CD4-positive, alpha-beta T cell treated with Interleukin-10 for 1 hour (primary cell): ENCODE measurements around the gene RXFP3.
"Not testable (repeated sequence)": the region's sequence is repeated elsewhere in the genome, so short reads cannot be mapped to it uniquely, and the experiment has no call there.

Source experiments
- DNase-seq: peaks from one replicate; pipeline ENCODE4 v3.0.0-alpha.2; 2020

RXFP3 gene, protein sequence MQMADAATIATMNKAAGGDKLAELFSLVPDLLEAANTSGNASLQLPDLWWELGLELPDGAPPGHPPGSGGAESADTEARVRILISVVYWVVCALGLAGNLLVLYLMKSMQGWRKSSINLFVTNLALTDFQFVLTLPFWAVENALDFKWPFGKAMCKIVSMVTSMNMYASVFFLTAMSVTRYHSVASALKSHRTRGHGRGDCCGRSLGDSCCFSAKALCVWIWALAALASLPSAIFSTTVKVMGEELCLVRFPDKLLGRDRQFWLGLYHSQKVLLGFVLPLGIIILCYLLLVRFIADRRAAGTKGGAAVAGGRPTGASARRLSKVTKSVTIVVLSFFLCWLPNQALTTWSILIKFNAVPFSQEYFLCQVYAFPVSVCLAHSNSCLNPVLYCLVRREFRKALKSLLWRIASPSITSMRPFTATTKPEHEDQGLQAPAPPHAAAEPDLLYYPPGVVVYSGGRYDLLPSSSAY

DNA sequence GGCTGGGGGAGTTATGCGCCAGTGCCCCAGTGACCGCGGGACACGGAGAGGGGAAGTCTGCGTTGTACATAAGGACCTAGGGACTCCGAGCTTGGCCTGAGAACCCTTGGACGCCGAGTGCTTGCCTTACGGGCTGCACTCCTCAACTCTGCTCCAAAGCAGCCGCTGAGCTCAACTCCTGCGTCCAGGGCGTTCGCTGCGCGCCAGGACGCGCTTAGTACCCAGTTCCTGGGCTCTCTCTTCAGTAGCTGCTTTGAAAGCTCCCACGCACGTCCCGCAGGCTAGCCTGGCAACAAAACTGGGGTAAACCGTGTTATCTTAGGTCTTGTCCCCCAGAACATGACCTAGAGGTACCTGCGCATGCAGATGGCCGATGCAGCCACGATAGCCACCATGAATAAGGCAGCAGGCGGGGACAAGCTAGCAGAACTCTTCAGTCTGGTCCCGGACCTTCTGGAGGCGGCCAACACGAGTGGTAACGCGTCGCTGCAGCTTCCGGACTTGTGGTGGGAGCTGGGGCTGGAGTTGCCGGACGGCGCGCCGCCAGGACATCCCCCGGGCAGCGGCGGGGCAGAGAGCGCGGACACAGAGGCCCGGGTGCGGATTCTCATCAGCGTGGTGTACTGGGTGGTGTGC is at the start of gene RXFP3:
Gene RXFP3 (plus strand): TSS at position 6 of the 636 bp plus-strand sequence. CDS start 355 bp downstream, at position 361.
- DNase-seq = no peak

DNA sequence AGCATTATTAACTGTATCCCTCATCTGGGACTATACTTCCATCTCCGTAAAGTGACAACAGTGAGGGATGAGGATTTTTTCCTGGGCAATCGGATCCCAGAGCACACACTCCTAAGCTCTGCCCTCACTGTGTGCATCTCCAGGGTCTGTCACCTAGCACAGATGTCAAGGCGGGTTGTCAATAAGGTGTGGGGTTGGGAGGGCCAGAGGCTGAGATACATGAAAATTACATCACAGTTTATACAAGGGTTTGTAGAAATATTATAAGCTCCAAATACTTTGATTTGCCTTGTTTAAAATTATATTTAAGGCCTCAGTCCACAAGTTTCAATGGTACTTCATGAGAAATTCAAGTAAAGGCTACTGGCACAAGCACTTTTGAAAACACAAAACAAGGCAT is 48.9 kb upstream of the RXFP3 start:
- DNase-seq = no peak

DNA sequence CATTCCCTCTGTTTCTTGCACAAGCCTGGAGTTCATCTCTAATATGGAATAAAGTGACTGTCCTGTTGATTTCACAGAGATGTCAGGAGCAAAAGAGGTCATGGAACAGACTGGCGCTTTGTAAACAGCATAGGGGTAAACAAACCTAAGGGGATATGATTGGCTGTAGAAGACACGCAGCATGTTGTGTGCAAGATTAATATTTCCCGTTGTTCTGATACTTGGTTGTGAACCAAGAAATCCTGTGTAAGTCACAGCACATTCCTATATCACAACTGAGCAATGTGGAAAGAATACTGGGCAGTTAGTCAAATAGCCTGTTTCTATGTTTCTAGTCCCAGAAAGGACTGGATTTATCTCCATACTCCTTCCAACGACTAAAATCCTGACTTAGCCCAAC is 47.6 kb upstream of the RXFP3 start:
- DNase-seq = no peak

DNA sequence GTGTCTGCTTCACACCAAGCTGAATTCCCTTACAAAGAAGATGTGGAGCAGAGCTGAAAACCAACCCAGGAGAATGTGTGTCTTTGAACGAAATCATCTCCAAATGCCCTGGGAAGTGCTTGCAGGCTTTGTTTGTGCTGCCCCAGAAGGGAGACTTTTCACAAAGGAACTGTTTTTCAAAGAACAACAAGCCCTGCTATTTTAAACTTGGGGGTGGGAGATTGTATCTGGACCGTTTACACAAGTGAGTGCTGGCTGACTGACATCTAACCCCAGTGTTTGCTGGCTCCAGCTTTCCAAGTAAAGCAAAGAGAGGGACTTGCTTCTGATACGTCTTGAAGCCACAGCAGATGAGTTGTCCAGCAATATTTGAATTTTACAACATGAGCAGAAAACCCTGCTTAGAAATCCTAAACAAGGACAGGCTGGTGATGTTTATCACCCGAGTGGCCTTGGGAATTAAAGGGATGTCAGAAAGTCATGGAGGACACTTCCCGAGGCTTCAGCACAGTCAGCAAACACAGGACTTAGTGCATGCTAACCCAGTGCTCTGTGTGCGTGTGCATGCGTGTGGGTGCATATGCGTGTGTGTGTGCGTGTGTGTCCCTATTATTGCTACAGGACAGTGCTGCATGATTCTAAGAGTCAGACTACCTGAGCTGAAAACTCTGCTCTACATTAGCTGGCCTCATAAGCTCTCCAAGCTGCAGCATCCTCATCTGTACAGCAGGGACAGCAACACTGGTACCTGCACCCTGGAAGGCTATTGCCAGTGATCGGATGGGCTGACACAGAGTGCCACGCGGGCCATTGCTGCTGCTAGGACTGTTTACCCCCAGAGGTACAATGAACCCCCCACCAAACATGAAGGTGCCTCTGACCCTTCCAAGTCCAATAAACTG is 45.8 kb upstream of the RXFP3 start:
- no peak for DNase-seq

DNA sequence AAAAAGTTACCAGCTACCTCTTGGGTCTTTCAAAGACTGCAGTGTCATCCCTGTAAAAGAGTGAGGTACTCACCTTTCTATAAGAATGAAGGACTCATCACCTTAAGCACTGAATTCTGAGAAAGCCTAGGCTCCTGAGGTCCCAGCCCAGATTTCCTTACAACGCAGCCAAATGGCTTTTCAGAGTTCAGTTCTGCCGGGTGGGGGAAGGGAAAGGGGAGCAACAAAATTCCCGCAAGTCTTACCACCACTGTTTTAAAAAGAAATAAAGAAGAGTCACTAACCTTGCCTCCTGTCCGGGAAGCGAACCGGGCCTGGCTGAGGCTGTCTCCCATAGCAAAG is 44.8 kb upstream of the RXFP3 start:
- no peak for DNase-seq

DNA sequence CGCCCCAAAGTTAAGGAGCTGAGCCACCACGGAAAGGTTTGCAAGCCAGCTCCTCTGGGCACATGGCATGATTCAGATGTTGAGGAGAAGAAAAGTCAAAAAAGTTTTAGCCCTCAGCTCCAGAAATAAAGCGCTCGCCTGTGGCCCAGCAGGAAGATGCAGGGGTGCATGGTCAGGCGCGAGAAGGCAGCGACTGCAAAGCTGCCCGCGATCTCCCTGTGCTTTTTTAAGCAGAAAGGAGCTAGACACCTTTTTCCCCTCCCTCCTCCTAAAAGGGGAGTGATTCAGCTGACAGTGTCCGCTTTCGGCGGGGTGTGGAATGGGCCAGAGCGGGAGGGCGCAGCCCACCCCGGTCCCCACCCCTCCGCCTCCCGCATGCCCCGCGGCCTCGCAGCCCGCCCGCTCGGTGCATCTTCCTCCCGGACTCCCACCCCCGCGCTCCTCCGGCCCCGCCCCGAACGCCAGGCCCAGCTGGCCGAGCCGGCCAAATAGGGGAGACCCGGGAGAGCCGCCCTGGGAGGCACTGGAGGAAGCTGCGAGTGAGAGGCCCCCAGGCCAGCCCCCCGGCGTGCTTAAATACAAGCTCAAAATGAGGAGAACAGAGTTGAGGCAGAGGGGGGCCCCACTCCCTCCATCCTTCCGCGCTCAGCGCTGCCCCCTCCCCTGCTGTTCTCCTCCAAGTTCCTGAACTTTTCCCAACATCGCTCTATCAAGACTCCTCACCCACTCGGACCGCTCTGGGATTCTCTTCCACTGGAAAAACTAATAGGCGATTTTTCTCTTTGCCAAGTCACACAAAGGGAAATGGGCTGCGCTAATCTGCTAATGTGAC is 44.2 kb upstream of the RXFP3 start, which contains the start of gene ADAMTS12:
Gene ADAMTS12 (minus strand): TSS at position 203 of the 832 bp plus-strand sequence. CDS start 134 bp downstream, at position 69.
- DNase-seq = no peak

DNA sequence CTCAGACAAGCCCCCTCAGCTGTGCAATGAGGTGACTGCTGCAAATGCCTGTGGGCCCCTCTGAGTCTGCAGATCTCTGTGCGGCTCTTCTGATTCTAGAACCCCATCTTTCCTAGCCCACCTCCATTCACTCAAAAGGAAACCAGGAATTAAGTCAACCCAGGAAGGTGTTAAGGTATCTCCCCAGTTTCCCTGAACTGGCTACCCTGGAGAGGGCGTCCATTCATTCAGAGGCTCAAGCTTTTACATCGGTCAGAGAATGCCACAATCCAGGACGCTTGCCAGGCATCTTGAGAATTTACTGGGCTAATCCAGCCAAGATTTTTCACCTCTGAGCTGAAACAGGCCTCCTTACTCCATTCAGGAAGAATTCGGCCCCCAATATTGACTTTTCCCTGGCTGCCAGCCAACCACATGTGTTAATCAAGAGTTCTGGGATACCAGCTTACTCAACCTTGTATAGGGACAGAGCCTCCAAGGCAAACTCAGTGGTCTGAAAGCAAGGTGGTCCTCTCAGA is 43.5 kb upstream of the RXFP3 start:
- DNase-seq = no peak

DNA sequence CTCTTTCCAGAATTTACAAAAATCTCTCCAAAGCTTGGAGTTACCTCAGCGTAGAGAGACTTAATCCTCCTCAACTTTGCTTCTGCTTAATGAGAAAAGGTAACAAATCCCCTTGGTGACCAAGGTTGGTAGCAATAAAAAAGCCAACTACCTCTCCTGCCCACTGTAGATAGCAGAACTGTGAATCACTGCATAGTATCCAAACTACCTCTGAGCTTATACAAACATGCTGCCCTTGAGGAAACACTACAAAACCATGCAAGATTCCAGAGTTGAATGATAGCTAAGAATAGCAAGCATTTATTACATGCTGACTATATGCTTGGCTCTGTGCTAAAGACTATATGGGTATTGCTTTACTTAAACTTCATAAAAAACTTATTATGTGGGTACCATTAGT is 41.6 kb upstream of the RXFP3 start:
- no peak for DNase-seq

DNA sequence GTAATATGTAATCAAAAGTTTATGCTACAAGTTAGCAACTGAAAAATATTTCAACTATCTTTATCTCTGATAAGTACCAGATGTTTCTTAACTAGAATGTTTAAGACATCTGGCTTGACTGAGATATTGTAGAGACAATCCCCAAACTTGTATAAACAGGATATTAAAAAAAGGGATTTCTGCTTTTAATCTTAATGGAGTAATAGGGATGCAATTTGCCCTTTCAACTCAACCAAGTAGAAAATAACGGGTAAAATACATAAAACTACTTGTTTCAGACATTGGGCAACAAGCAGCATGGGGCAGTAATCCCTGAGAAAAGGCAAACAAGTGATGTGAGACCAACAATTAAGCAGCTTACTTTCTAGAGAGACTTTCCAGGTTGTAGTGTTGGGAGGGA is 35.0 kb upstream of the RXFP3 start:
- no peak for DNase-seq

DNA sequence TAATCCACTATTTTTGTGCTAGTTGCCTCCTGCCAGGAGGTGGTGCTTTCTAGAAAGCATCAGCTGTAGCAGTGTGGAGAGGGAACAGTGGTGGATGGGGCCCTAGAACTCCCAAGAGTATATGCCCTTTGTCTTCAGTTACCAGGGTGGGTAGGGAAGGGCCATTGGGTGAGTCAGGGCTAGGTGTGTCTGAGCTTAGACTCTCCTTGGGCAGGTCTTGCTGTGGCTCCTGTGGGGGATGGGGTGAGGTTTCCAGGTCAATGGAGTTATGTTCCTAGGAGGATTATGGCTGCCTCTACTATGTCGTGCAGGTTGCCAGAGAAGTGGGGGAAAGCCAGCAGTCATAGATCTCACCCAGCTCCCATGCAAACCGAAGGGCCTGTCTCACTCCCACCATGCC is 33.1 kb upstream of the RXFP3 start:
- no peak for DNase-seq

DNA sequence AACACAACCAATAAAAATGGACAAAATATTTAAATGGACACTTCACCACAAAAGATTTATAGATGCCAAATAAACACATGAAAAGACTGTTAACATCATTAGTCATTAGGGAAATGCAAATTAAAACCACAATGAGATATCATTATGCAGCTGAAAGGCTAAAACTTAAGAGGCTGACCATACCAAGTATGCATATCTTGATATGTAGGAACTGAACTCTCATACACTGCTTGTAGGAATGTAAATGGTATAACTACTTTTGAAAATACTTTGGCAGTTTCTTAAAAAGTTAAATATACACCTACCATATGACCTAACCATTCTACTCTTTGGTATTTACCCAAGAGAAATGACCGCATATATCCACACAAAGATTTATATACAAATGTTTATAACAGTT is 30.8 kb upstream of the RXFP3 start:
- no peak for DNase-seq

DNA sequence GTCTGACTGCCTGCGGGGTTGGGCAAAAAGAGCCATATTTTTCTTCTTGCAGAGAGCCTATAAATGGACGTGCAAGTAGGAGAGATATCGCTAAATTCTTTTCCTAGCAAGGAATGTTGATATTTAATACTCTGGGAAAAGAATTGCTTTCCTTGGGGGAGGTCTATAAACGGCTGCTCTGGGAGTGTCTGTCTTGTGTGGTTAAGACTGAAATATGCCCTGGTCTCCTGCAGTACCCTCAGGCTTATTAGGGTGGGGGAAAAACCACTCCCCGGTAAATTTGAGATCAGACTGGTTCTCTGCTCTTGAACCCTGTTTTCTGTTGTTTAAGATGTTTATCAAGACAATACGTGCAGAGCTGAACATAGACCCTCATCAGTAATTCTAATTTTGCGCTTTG is 29.9 kb upstream of the RXFP3 start:
- not testable (repeated sequence) for DNase-seq

DNA sequence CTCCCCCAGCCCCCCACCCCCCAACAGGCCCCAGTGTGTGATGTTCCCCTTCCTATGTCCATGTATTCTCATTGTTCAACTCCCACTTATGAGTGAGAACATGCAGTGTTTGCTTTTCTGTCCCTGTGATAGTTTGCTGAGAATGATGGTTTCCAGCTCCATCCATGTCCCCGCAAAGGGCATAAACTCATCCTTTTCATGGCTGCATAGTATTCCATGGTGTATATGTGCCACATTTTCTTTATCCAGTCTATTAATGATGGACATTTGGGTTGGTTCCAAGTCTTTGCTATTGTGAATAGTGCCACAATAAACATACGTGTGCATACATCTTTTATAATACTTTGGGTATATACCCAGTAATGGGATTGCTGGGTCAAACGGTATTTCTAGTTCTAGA is 21.3 kb upstream of the RXFP3 start:
- not testable (repeated sequence) for DNase-seq

DNA sequence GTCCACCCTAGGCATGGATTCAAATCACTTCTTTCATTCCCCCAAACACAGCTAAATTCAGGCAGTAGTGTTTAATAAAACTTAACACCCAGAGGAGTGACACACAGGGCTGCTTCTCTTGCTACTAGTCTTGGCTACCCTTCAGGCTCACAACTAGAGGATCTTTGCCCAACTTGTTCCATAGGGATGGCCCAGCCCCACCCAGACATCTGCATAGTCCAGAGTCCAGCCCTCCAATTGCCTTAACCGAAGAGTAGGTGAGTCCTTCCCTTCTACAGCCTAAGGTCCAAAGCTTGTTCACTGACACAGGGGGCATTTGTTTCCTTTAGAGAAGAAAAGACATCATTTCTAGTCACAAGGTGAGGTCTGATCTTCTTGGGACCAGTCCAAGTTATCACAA is 15.2 kb upstream of the RXFP3 start:
- no peak for DNase-seq

DNA sequence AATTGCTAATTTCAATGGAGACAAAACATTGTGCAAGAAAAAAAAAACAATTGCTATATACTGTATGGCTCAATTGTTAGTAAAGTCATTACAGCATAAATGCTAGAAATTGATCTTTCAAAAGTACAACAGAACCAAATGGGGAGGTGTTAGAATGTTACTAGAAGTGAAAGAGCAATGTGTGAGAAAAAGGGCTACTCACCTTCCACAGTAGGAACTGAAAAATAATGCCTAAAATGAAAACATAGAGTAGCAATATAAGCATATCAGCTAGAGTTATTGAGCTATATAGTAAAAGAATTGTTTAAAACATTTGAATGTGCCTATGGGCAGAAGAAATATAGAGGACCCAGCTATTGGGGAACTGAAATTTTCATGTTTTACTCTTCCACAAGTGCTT is 10.9 kb upstream of the RXFP3 start:
- no peak for DNase-seq

DNA sequence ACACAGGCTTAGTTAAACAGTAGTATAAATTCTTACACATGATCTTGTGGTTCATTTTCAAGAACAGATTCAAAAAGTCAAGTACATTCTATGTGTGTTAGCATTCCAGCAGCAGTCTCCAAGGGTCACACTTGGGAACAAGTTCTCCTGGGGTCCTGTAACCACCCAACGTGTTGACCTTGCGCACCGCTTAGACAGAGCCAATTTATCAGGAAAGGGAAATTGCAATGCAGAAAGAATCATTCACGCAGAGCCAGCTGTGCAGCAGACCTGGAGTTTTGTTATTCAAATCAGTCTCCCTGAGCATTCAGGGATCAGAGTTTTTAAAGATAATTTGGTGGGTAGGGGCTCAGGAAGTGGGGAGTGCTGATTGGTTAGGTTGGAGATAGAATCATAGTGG is 8.5 kb upstream of the RXFP3 start:
- no peak for DNase-seq

DNA sequence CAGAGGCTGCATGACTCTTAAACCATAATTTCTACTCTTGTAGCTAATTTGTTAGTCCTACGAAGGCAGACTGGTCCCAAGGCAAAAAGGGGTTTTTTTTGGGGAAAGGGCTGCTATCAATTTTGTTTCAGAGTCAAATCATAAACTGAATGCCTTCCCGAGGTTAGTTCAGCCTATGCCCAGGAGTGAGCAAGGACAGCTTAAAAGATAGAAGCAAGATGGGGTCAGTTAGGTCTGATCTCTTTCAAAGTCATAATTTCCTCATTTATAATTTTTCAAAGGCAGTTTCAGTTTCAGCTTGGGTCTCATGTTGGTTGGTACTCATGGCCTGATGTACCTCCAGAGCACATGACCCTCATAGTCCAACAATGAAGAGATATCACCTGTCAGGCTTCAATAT is 7.9 kb upstream of the RXFP3 start:
- DNase-seq = no peak

DNA sequence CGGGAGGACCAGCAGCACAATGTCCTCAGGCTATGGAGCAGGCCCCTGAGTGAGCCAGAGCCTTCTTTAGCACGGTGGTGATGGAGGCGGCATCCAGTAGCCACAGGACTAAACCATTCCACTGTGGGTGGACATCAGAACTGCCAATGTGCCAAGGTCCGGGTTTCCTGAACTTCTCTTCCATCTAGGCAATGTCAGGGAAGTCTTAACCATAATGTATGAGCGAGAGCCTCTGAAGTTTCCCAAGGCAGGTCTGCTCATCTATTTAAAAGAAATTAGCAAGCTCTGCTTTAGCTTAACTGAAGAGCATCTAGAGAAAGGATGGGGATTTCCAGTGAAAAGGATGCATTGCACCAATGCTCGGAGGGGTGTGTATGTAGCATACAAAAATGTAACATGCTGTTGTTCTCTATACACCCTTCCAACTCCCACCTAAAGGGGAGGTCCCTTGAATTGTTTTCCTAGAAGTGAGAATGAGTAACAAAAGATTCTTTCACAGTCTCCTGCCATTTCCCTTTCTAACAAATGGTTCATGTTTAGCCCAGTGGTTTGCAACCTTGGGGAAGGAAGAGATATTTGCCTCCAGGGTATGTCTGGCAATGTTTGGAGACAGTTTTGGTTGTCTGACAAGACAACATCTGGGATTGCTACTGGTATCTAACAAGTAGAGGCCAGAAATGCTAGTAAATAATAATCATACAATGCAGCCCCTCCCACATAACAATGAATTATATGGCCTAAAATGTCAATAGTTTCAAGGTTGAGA is 6.1 kb upstream of the RXFP3 start:
- no peak for DNase-seq

DNA sequence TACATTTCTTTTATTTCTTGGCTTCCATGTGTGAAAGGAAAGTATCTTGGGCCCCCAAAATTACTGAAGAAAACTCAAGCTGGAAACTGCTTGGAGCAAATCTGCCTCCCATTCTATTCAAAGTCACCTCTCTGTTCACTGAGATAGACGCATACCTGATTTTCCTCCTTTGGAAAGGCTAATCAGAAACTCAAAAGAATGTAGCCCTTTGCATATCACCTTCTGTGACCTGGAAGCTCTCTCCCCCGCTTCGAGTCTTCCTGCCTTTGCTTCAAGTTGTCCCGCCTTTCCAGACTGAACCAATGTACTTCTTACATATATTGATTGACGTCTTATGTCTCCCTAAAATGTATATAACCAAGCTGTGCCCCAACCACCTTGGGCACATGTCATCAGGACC is 5.0 kb upstream of the RXFP3 start:
- no peak for DNase-seq

DNA sequence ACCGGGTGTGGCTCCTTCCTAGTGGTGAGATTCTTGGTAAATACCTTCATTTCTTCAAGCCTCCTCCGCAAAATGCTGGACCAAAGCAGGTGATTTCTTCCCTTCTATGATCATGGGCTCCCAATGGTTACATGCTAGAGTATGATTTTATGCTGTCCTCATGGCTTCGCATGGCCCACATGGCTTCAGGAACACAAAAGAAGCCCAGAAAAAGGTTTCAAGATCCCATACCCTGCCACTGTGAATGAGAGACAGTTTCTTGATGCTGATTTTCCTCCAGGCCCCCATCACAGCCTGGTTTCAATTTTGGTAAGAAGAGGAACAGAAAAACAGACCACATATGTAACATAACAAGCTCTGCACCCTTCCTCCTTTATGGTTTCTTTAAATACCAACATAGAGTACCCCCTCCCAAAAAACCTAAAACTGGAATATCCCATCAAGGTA is 2.4 kb upstream of the RXFP3 start:
- no peak for DNase-seq

DNA sequence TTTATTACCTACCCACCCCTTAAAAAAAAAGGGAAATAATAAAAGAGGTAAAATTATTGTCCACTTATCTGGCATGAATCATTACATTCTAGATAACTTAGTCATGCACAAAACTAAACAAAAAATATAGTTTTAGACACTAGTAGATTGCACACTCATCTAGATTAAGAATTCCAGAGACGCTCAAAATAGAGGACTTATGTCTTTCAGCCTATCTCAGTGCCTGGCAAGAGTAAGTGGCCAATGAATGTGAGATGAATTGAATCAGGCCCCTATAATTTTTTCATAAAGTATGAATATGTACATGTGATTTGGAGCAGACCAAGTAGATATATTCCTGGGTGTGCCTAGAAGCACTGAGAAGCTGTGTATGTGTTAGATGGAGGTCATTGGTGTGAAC is 2.0 kb upstream of the RXFP3 start:
- no peak for DNase-seq
